Astrocyte (in vitro differentiated cells and primary cell): Measurements from ENCODE around the gene NR2F2. TPM values are rescaled to one million over a fixed set of nuclear protein-coding genes. Genes with fewer than 3 reads are reported as not detected.

ENCODE experiments used
- DNase-seq: peaks from one replicate; pipeline ENCODE4 v3.0.0-alpha.2; 2010; ENCODE audit warnings: low read depth
- FAIRE-seq: peaks from 2 replicates; lab custom pipeline; 2011; peaks lifted over from hg19 to GRCh38; lab: Jason Lieb, UNC
- H2AFZ ChIP-seq: 2 replicates; pipeline ENCODE4 v1.6.0; 2012; ENCODE audit warnings: low read depth, low read length, inconsistent platforms
- H3K27ac ChIP-seq: 2 replicates; pipeline ENCODE4 v1.5.1; 2011; ENCODE audit warnings: low read depth, low read length, inconsistent platforms
- H3K27me3 ChIP-seq: 2 replicates; pipeline ENCODE4 v1.6.0; 2011; ENCODE audit warnings: low read length, inconsistent platforms; ENCODE audit not compliant: insufficient read depth
- H3K36me3 ChIP-seq: 2 replicates; pipeline ENCODE4 v1.5.1; 2011; ENCODE audit warnings: low read length, inconsistent platforms; ENCODE audit not compliant: insufficient read depth
- H3K4me1 ChIP-seq: 2 replicates; pipeline ENCODE4 v1.5.1; 2011; ENCODE audit warnings: low read length, inconsistent platforms; ENCODE audit not compliant: insufficient read depth
- H3K4me2 ChIP-seq: 2 replicates; pipeline ENCODE4 v1.6.0; 2012; ENCODE audit warnings: low read length, inconsistent platforms
- H3K4me3 ChIP-seq: 2 replicates; pipeline ENCODE4 v1.5.1; 2011; ENCODE audit warnings: low read depth, mild to moderate bottlenecking, low read length, inconsistent platforms; ENCODE audit not compliant: insufficient read depth
- H3K79me2 ChIP-seq: 2 replicates; pipeline ENCODE4 v1.6.0; 2012; ENCODE audit warnings: mild to moderate bottlenecking, low read length, inconsistent platforms; ENCODE audit not compliant: insufficient read depth
- H3K9ac ChIP-seq: 2 replicates; pipeline ENCODE4 v1.6.0; 2012; ENCODE audit warnings: mild to moderate bottlenecking, low read length, inconsistent platforms
- H3K9me3 ChIP-seq: 2 replicates; pipeline ENCODE4 v1.5.1; 2012; ENCODE audit warnings: low read depth, mild to moderate bottlenecking, low read length, inconsistent platforms; ENCODE audit not compliant: insufficient read depth
- H4K20me1 ChIP-seq: 2 replicates; pipeline ENCODE4 v1.6.0; 2012; ENCODE audit warnings: low read length, inconsistent platforms; ENCODE audit not compliant: insufficient read depth
- H3K27ac Mint-ChIP-seq: one replicate; pipeline ENCODE4 v1.8.0; 2021; ENCODE audit warnings: mild to moderate bottlenecking, mixed read lengths; ENCODE audit not compliant: unreplicated experiment
- H3K27me3 Mint-ChIP-seq: one replicate; pipeline ENCODE4 v1.8.0; 2021; ENCODE audit warnings: low read depth, mixed read lengths; ENCODE audit not compliant: unreplicated experiment
- H3K36me3 Mint-ChIP-seq: one replicate; pipeline ENCODE4 v1.8.0; 2021; ENCODE audit warnings: low read depth, mixed read lengths; ENCODE audit not compliant: unreplicated experiment
- H3K4me1 Mint-ChIP-seq: one replicate; pipeline ENCODE4 v1.8.0; 2021; ENCODE audit warnings: low read depth, mixed read lengths; ENCODE audit not compliant: unreplicated experiment
- H3K4me3 Mint-ChIP-seq: one replicate; pipeline ENCODE4 v1.8.0; 2021; ENCODE audit warnings: mild to moderate bottlenecking, moderate library complexity, mixed read lengths; ENCODE audit not compliant: unreplicated experiment
- H3K9me3 Mint-ChIP-seq: one replicate; pipeline ENCODE4 v1.8.0; 2021; ENCODE audit warnings: mild to moderate bottlenecking, mixed read lengths; ENCODE audit not compliant: unreplicated experiment
- EZH2 ChIP-seq: IDR thresholded peaks from 2 replicates; pipeline ENCODE4 v1.6.1; 2012; ENCODE audit warnings: mild to moderate bottlenecking, low read length, inconsistent platforms; ENCODE audit not compliant: insufficient read depth
- total RNA-seq: library from RNA; stranded (reverse); gene quantifications from 2 replicates; pipeline ENCODE4 v1.2.1, GENCODE V29; 2021
- TF ChIP-seq, protein P1 (sequence below): IDR thresholded peaks from 2 replicates; pipeline ENCODE4 v1.5.1; 2011; ENCODE audit warnings: low read depth, mild to moderate bottlenecking, inconsistent platforms, low read length, moderate library complexity; ENCODE audit not compliant: insufficient read depth

The NR2F2 gene
- total RNA-seq, 1 donor from 2014 or later, result 75.8 TPM

- peak overlapping the region; percentile 78 for H3K9ac ChIP-seq
- H3K27ac ChIP-seq, result no peak overlapping the region
- peaks cover 31% of the 10 kb centered on the region for H3K79me2 ChIP-seq
- no peaks in the 10 kb centered on the region for H3K9me3 Mint-ChIP-seq
- no peak overlapping the region for H3K4me3 ChIP-seq
- H3K4me3 Mint-ChIP-seq, result peak overlapping the region; percentile 60
- peaks cover 39% of the 10 kb centered on the region for H3K4me1 ChIP-seq
- no peaks in the 10 kb centered on the region for H3K9me3 ChIP-seq
- FAIRE-seq (no peak), DNase-seq (no peak)
- H3K36me3 ChIP-seq, result no peaks in the 10 kb centered on the region
- no peak overlapping the region for H2AFZ ChIP-seq
- H3K4me2 ChIP-seq, result peak overlapping the region; percentile 93
- peaks cover 9% of the 10 kb centered on the region for H3K4me1 Mint-ChIP-seq
- peaks cover 11% of the 10 kb centered on the region for H3K27me3 ChIP-seq
- no peaks in the 10 kb centered on the region for H4K20me1 ChIP-seq
- H3K27ac Mint-ChIP-seq, result no peak overlapping the region
- peaks cover 55% of the 10 kb centered on the region for H3K27me3 Mint-ChIP-seq
- TF ChIP-seq EZH2, result no peak
- TF ChIP-seq, protein P1, sequence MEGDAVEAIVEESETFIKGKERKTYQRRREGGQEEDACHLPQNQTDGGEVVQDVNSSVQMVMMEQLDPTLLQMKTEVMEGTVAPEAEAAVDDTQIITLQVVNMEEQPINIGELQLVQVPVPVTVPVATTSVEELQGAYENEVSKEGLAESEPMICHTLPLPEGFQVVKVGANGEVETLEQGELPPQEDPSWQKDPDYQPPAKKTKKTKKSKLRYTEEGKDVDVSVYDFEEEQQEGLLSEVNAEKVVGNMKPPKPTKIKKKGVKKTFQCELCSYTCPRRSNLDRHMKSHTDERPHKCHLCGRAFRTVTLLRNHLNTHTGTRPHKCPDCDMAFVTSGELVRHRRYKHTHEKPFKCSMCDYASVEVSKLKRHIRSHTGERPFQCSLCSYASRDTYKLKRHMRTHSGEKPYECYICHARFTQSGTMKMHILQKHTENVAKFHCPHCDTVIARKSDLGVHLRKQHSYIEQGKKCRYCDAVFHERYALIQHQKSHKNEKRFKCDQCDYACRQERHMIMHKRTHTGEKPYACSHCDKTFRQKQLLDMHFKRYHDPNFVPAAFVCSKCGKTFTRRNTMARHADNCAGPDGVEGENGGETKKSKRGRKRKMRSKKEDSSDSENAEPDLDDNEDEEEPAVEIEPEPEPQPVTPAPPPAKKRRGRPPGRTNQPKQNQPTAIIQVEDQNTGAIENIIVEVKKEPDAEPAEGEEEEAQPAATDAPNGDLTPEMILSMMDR, result no peak
- no peaks in the 10 kb centered on the region for H3K36me3 Mint-ChIP-seq
Measured at GRCh38 chr15:96358821-96359615, 28.5 kb downstream of the NR2F2 start.

GRCh38 chr15:96359616-96360521 is 29.4 kb downstream of the NR2F2 start:
- no peak for DNase-seq
- H3K36me3 Mint-ChIP-seq, result no peaks in the 10 kb centered on the region
- peak overlapping the region; percentile 60 for H3K4me3 Mint-ChIP-seq

More at GRCh38 chr15:96359616-96360521, 29.4 kb downstream of the NR2F2 start:
- Histone ChIP-seq H3K4me3 (peak overlapping the region; percentile 55), H3K9me3 (no peaks in the 10 kb centered on the region), H3K4me1 (peaks cover 34% of the 10 kb centered on the region), H2AFZ (peak overlapping the region; percentile 67), H4K20me1 (no peaks in the 10 kb centered on the region), H3K9ac (peak overlapping the region; percentile 78), H3K27ac (peak overlapping the region; percentile 57), H3K27me3 (peaks cover 14% of the 10 kb centered on the region), H3K4me2 (peak overlapping the region; percentile 92), H3K36me3 (no peaks in the 10 kb centered on the region), H3K79me2 (peaks cover 31% of the 10 kb centered on the region)
- Mint-ChIP-seq H3K27me3 (peaks cover 63% of the 10 kb centered on the region), H3K9me3 (peaks cover 2% of the 10 kb centered on the region), H3K27ac (no peak overlapping the region), H3K4me1 (peaks cover 9% of the 10 kb centered on the region)
- TF ChIP-seq EZH2, result no peak
- TF ChIP-seq, protein P1, result no peak
- no peak for FAIRE-seq
